Spleen (tissue), 7 donors: ENCODE data around the gene CIDEB.

Experiments
- CTCF ChIP-seq, 11 experiments: fragments of 200-600 bp in 7 of 11; fragments of 450-650 bp in 4 of 11; sonication (generic) in 4 of 11; IDR thresholded peaks in 8 of 11; conservative IDR thresholded peaks in 3 of 11; 1 replicate in 7 of 11; 2 replicates in 4 of 11; pipeline versions ENCODE4 v1.4.0 to v1.8.0; 2016 to 2021; ENCODE audit warnings: antibody characterized with exemption in 11 of 11, inconsistent platforms in 4 of 11, mild to moderate bottlenecking in 1 of 11
- POLR2A ChIP-seq, 3 donors: fragments of 450-650 bp; IDR thresholded peaks; one replicate each; pipeline ENCODE4 v1.5.1; 2017; ENCODE audit warnings: antibody characterized with exemption in 3 of 3, mild to moderate bottlenecking in 1 of 3
- donor health status: DM: no; HTN: no; CAD: no; lungs with moderate emphysema.
- donor health status: DM: no; HTN: no; CAD: no.
- donor health status: DM: no; HTN: no; CAD: no.

GRCh38 chr14:24313913-24314312 lies 6.1 kb upstream of the CIDEB start:
- TF ChIP-seq CTCF (IDR thresholded peaks at IDR 0.05 in 8 of 11, conservative IDR thresholded peaks at IDR 0.05 in 3 of 11): no peak
- TF ChIP-seq POLR2A (IDR thresholded peaks at IDR 0.05): no peak
